H9 (cell line): ENCODE data around the gene GCGR. TPM values are rescaled to one million over a fixed set of nuclear protein-coding genes. Genes with fewer than 3 reads are reported as not detected.

Experiments used
- DNase-seq: peaks from one replicate; pipeline ENCODE4 v3.0.0-alpha.2; 2017
- H2AFZ ChIP-seq: one replicate; pipeline ENCODE4 v1.6.1; 2013; ENCODE audit warnings: mild to moderate bottlenecking, low read length, control low read depth, moderate library complexity
- H2AK5ac ChIP-seq: 2 replicates; pipeline ENCODE4 v1.6.1; 2013; ENCODE audit warnings: low read length, control low read depth, mixed read lengths; ENCODE audit not compliant: insufficient read length
- H2BK120ac ChIP-seq: one replicate; pipeline ENCODE4 v1.6.1; 2013; ENCODE audit warnings: low read depth, mild to moderate bottlenecking, low read length, control low read depth, inconsistent platforms; ENCODE audit not compliant: poor library complexity, severe bottlenecking
- H2BK12ac ChIP-seq: 2 replicates; pipeline ENCODE4 v1.6.1; 2013; ENCODE audit warnings: low read length, control low read depth, mixed read lengths, low read depth; ENCODE audit not compliant: insufficient read length
- H2BK15ac ChIP-seq: 2 replicates; pipeline ENCODE4 v1.6.1; 2013; ENCODE audit warnings: low read depth, low read length, control low read depth
- H2BK20ac ChIP-seq: one replicate; pipeline ENCODE4 v1.6.1; 2013; ENCODE audit warnings: low read depth, mild to moderate bottlenecking, low read length, control low read depth, inconsistent platforms; ENCODE audit not compliant: poor library complexity, severe bottlenecking
- H2BK5ac ChIP-seq: 2 replicates; pipeline ENCODE4 v1.6.1; 2013; ENCODE audit warnings: low read length, control low read depth, mixed read lengths; ENCODE audit not compliant: insufficient read length
- H3K14ac ChIP-seq: 2 replicates; pipeline ENCODE4 v1.6.1; 2013; ENCODE audit warnings: low read length, control low read depth; ENCODE audit not compliant: insufficient read depth
- H3K18ac ChIP-seq: 2 replicates; pipeline ENCODE4 v1.6.1; 2013; ENCODE audit warnings: low read depth, mild to moderate bottlenecking, mixed read lengths, low read length, control low read depth; ENCODE audit not compliant: insufficient read length
- H3K23ac ChIP-seq: 2 replicates; pipeline ENCODE4 v1.6.1; 2013; ENCODE audit warnings: low read length, control low read depth, mixed read lengths, low read depth; ENCODE audit not compliant: insufficient read length
- H3K23me2 ChIP-seq: 2 replicates; pipeline ENCODE4 v1.6.1; 2013; ENCODE audit warnings: low read depth, mild to moderate bottlenecking, mixed read lengths, low read length, control low read depth; ENCODE audit not compliant: insufficient read length, poor library complexity, severe bottlenecking
- H3K27ac ChIP-seq: 2 replicates; pipeline ENCODE4 v1.5.1; 2013; ENCODE audit warnings: low read length, control low read depth, mixed read lengths, low read depth; ENCODE audit not compliant: insufficient read length
- H3K27me3 ChIP-seq: 2 replicates; pipeline ENCODE4 v1.6.1; 2013; ENCODE audit warnings: low read length, control low read depth, inconsistent platforms; ENCODE audit not compliant: insufficient read depth
- H3K4ac ChIP-seq: 2 replicates; pipeline ENCODE4 v1.6.1; 2013; ENCODE audit warnings: low read depth, mild to moderate bottlenecking, control low read depth, inconsistent platforms, low read length, moderate library complexity
- H3K4me1 ChIP-seq: 2 replicates; pipeline ENCODE4 v1.6.1; 2013; ENCODE audit warnings: low read length, control low read depth, inconsistent platforms; ENCODE audit not compliant: insufficient read depth
- H3K4me2 ChIP-seq: 2 replicates; pipeline ENCODE4 v1.6.1; 2013; ENCODE audit warnings: low read length, control low read depth, mixed read lengths; ENCODE audit not compliant: insufficient read length, insufficient read depth
- H3K56ac ChIP-seq: 2 replicates; pipeline ENCODE4 v1.6.1; 2013; ENCODE audit warnings: low read depth, mild to moderate bottlenecking, mixed read lengths, low read length, control low read depth; ENCODE audit not compliant: insufficient read length
- H3K79me1 ChIP-seq: 2 replicates; pipeline ENCODE4 v1.6.1; 2013; ENCODE audit warnings: low read depth, mild to moderate bottlenecking, moderate library complexity, low read length, control low read depth, inconsistent platforms; ENCODE audit not compliant: insufficient read depth, poor library complexity, severe bottlenecking
- H3K79me2 ChIP-seq: 2 replicates; pipeline ENCODE4 v1.6.1; 2013; ENCODE audit warnings: low read length, control low read depth, inconsistent platforms; ENCODE audit not compliant: insufficient read depth
- H3K9ac ChIP-seq: 2 replicates; pipeline ENCODE4 v1.6.1; 2013; ENCODE audit warnings: low read length, control low read depth, mixed read lengths; ENCODE audit not compliant: insufficient read length; ENCODE audit errors: extremely low read depth
- H3K9me3 ChIP-seq: one replicate; pipeline ENCODE4 v1.6.1; 2013; ENCODE audit warnings: low read depth, low read length, inconsistent platforms; ENCODE audit not compliant: control insufficient read depth
- H3T11ph ChIP-seq: one replicate; pipeline ENCODE4 v1.6.1; 2013; ENCODE audit warnings: mild to moderate bottlenecking, low read length, control low read depth, inconsistent platforms
- H4K20me1 ChIP-seq: one replicate; pipeline ENCODE4 v1.6.1; 2013; ENCODE audit not compliant: control insufficient read depth, insufficient read length, insufficient read depth
- H4K5ac ChIP-seq: 2 replicates; pipeline ENCODE4 v1.6.1; 2013; ENCODE audit warnings: low read depth, mild to moderate bottlenecking, mixed read lengths, low read length, control low read depth; ENCODE audit not compliant: insufficient read length
- H4K8ac ChIP-seq: replicated peaks from 2 replicates; pipeline ENCODE4 v1.6.1; 2013; ENCODE audit warnings: low read length, control low read depth, mixed read lengths, low read depth; ENCODE audit not compliant: insufficient read length
- H4K91ac ChIP-seq: 2 replicates; pipeline ENCODE4 v1.6.1; 2013; ENCODE audit warnings: low read depth, mild to moderate bottlenecking, moderate library complexity, mixed read lengths, low read length, control low read depth; ENCODE audit not compliant: insufficient read length
- H3K27ac Mint-ChIP-seq, 3 experiments: 2 replicates in 2 of 3; 3 replicates in 1 of 3; pipeline ENCODE4 v1.8.0; 2020 to 2021; ENCODE audit warnings: mixed read lengths in 3 of 3, mild to moderate bottlenecking in 1 of 3, moderate library complexity in 1 of 3
- H3K27me3 Mint-ChIP-seq: 2 replicates; pipeline ENCODE4 v1.8.0; 2021; ENCODE audit warnings: low read depth, mild to moderate bottlenecking, moderate library complexity, mixed read lengths
- H3K36me3 Mint-ChIP-seq, 3 experiments: 2 replicates in 2 of 3; 3 replicates in 1 of 3; pipeline ENCODE4 v1.8.0; 2020 to 2021; ENCODE audit warnings: low read depth in 3 of 3, mixed read lengths in 3 of 3; ENCODE audit not compliant: insufficient read depth in 1 of 3
- H3K4me1 Mint-ChIP-seq, 2 experiments: 2 replicates each; pipeline ENCODE4 v1.8.0; 2020; ENCODE audit warnings: mixed read lengths in 2 of 2
- H3K4me3 Mint-ChIP-seq, 2 experiments: 2 replicates in 1 of 2; 3 replicates in 1 of 2; pipeline ENCODE4 v1.8.0; 2020 to 2021; ENCODE audit warnings: mild to moderate bottlenecking in 2 of 2, mixed read lengths in 2 of 2, moderate library complexity in 1 of 2
- H3K9me3 Mint-ChIP-seq, 2 experiments: 2 replicates in 1 of 2; 3 replicates in 1 of 2; pipeline ENCODE4 v1.8.0; 2020; ENCODE audit warnings: mild to moderate bottlenecking in 2 of 2, mixed read lengths in 2 of 2, moderate library complexity in 1 of 2
- CTCF ChIP-seq: fragments of 200-600 bp; sonication (generic); conservative IDR thresholded peaks from 3 replicates; pipeline ENCODE4 v1.8.0; 2021; ENCODE audit warnings: antibody characterized with exemption, mild to moderate bottlenecking
- WGBS: extraction: QIAGEN DNeasy Blood & Tissue Kit; methylation state at CpG from one replicate; pipeline ENCODE4 v1.1.7; 2013; ENCODE audit warnings: missing lambda C conversion rate, low lambda C conversion rate, mixed read lengths; ENCODE audit not compliant: insufficient read length; ENCODE audit errors: extremely low coverage; 5-methylcytosine and 5-hydroxymethylcytosine counted together
- total RNA-seq: library from RNA; stranded (reverse); gene quantifications from 2 replicates; pipeline ENCODE4 v1.2.1, GENCODE V29; 2021

The GCGR gene
- total RNA-seq, 1 experiment from 2014 or later, result 0.24 TPM

GRCh38 chr17:81808778-81809555, 5.0 kb downstream of the GCGR start:
- H3K36me3 Mint-ChIP-seq, result no peaks in the 10 kb centered on the region
- H3K27ac Mint-ChIP-seq, result no peak overlapping the region; a peak in 1 of 7 replicates
- Histone ChIP-seq H2BK20ac (no peak overlapping the region), H3K9me3 (no peaks in the 10 kb centered on the region), H3K27me3 (peaks cover 13% of the 10 kb centered on the region; the same call in 1 of the 2 replicates), H3K9ac (no peak overlapping the region), H3K4me2 (no peak overlapping the region), H3K23ac (no peak overlapping the region), H2AK5ac (no peak overlapping the region), H3K23me2 (peaks cover 6% of the 10 kb centered on the region), H2BK12ac (no peak overlapping the region), H4K91ac (no peak overlapping the region), H3K4me1 (no peaks in the 10 kb centered on the region), H4K5ac (no peak overlapping the region), H2BK120ac (no peak overlapping the region), H3K27ac (no peak overlapping the region), H3K56ac (no peak overlapping the region), H3K79me1 (no peaks in the 10 kb centered on the region), H3K79me2 (no peaks in the 10 kb centered on the region), H3K14ac (no peak overlapping the region; the same call in 1 of the 2 replicates), H2BK5ac (no peak overlapping the region), H2BK15ac (no peak overlapping the region), H3K18ac (no peak overlapping the region), H2AFZ (no peak overlapping the region), H3T11ph (no peak overlapping the region), H4K8ac (no peak overlapping the region), H4K20me1 (no peaks in the 10 kb centered on the region), H3K4ac (no peak overlapping the region)
- peak overlapping the region in 1 of 2 experiments; percentile 37; a peak in 1 of 5 replicates for H3K4me3 Mint-ChIP-seq
- H3K9me3 Mint-ChIP-seq, result no peaks in the 10 kb centered on the region; a peak in 2 of 5 replicates
- no CpG with 5 or more reads among the region's 20 CpGs for WGBS
- 0 out of 4 replicates have a peak, but pooled peaks cover 0 to 3% of the 10 kb centered on the region in 2 experiments for H3K4me1 Mint-ChIP-seq
- no peak for TF ChIP-seq CTCF
- DNase-seq, result no peak
- peaks cover 52% of the 10 kb centered on the region for H3K27me3 Mint-ChIP-seq
